Neural cell (in vitro differentiated cells): Measurements from ENCODE around the gene ADAT1.

Experiments used
- POLR2AphosphoS5 ChIP-seq: IDR thresholded peaks from 2 replicates; pipeline ENCODE4 v1.6.1; 2012
- TF ChIP-seq, protein P1 (sequence below): fragments of 450-650 bp; IDR thresholded peaks from 2 replicates; pipeline ENCODE4 v1.5.1; 2014; ENCODE audit warnings: antibody characterized with exemption, mild to moderate bottlenecking, moderate library complexity; ENCODE audit not compliant: poor library complexity, severe bottlenecking

DNA sequence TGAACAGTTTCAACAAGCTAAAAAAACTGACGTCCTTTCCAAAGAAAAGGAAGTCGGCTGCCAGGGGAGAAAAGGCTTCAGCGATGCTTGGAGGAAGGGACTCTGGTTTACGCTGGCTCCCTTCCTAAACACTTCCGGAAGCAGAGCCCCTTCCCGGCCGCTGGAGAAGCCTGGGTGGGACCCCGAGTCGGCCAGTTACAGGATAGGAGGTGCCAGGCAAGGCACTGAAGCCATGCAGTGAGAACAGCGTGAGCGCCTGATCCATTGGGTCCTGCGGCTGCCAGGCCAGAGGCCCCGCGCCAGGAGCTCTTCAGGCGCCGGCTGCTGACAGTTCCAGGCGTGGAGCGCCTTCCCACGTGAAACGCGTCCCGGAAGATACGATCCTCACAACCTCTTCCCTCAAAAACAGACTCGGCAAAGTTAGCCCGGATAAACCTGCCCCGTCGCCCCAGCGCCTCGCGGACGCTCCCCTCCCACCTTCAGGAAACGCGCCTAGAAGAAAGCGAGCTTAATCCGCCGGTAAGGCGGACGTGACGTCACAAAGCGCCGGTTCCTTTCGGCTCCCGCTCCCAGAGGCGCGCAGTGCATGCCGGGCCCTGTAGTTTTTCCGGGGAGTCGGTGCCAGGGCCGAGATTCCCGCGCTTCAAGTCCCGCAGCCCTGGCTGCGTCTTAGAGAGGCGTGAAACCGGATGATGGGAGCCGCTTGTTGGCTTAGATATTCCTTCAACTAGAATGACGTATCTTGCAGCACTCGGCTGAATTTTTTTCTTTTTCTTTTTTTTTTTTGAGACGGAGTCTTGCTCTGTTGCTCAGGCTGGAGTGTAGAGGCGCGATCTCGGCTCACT lies at the start of gene ADAT1:
- TF ChIP-seq, protein P1, sequence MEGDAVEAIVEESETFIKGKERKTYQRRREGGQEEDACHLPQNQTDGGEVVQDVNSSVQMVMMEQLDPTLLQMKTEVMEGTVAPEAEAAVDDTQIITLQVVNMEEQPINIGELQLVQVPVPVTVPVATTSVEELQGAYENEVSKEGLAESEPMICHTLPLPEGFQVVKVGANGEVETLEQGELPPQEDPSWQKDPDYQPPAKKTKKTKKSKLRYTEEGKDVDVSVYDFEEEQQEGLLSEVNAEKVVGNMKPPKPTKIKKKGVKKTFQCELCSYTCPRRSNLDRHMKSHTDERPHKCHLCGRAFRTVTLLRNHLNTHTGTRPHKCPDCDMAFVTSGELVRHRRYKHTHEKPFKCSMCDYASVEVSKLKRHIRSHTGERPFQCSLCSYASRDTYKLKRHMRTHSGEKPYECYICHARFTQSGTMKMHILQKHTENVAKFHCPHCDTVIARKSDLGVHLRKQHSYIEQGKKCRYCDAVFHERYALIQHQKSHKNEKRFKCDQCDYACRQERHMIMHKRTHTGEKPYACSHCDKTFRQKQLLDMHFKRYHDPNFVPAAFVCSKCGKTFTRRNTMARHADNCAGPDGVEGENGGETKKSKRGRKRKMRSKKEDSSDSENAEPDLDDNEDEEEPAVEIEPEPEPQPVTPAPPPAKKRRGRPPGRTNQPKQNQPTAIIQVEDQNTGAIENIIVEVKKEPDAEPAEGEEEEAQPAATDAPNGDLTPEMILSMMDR = no peak
- TF ChIP-seq POLR2AphosphoS5 = peak; percentile 96
